NT2/D1 (cell line): Measurements from ENCODE around the gene LPGAT1.

Experiments
- YY1 ChIP-seq: IDR thresholded peaks from 2 replicates; pipeline ENCODE4 v1.6.1; 2011; ENCODE audit not compliant: insufficient read length, insufficient read depth
- ZNF274 ChIP-seq: IDR thresholded peaks from 2 replicates; pipeline ENCODE4 v1.6.1; 2011; ENCODE audit warnings: mild to moderate bottlenecking, low read depth, low read length

- no peak for TF ChIP-seq YY1
- TF ChIP-seq ZNF274: no peak
These were observed 2.7 kb upstream of the LPGAT1 start for GRCh38 chr1:211833174-211833820.
